Natural killer cell (primary cell): ENCODE results near the gene CHID1. TPM values are rescaled to one million over a fixed set of nuclear protein-coding genes. Genes with fewer than 3 reads are reported as not detected.

Experiments
- ATAC-seq, 3 donors: fragments of 150-1000 bp in 2 of 3; fragments of 200-7000 bp in 1 of 3; cut with Tn5 transposase; 1 replicate in 1 of 3; 2 replicates in 2 of 3; pipeline ENCODE4 v1.10.0; 2021; ENCODE audit warnings: mild to moderate bottlenecking in 2 of 3, moderate library complexity in 2 of 3
- DNase-seq, 2 donors: peaks; one replicate each; pipeline versions ENCODE4 v3.0.0 to v3.0.0-alpha.2; 2013 to 2021; ENCODE audit warnings: mixed read lengths in 1 of 2
- H3K27ac ChIP-seq: one replicate; pipeline ENCODE4 v1.5.1; 2013; ENCODE audit warnings: mild to moderate bottlenecking, low read length
- H3K27me3 ChIP-seq: one replicate; pipeline ENCODE4 v1.6.1; 2013; ENCODE audit warnings: low read length; ENCODE audit not compliant: control insufficient read depth, insufficient read depth
- H3K36me3 ChIP-seq: one replicate; pipeline ENCODE4 v1.6.1; 2013; ENCODE audit warnings: low read length; ENCODE audit not compliant: control insufficient read depth, insufficient read depth
- H3K4me1 ChIP-seq: one replicate; pipeline ENCODE4 v1.6.1; 2013; ENCODE audit warnings: low read length; ENCODE audit not compliant: control insufficient read depth, insufficient read depth
- H3K4me3 ChIP-seq: one replicate; pipeline ENCODE4 v1.5.1; 2013; ENCODE audit warnings: low read length
- H3K9me3 ChIP-seq: one replicate; pipeline ENCODE4 v1.6.1; 2013; ENCODE audit warnings: low read length; ENCODE audit not compliant: control insufficient read depth, insufficient read depth
- H3K27ac Mint-ChIP-seq, 2 donors: one replicate each; pipeline ENCODE4 v1.8.0; 2022; ENCODE audit warnings: mild to moderate bottlenecking in 2 of 2, mixed read lengths in 2 of 2, moderate library complexity in 1 of 2
- H3K27me3 Mint-ChIP-seq, 2 donors: one replicate each; pipeline ENCODE4 v1.8.0; 2022; ENCODE audit warnings: low read depth in 2 of 2, mixed read lengths in 2 of 2
- H3K36me3 Mint-ChIP-seq: one replicate; pipeline ENCODE4 v1.8.0; 2022; ENCODE audit warnings: mixed read lengths
- H3K4me1 Mint-ChIP-seq, 2 donors: one replicate each; pipeline ENCODE4 v1.8.0; 2022; ENCODE audit warnings: mixed read lengths in 2 of 2
- H3K4me3 Mint-ChIP-seq: one replicate; pipeline ENCODE4 v1.8.0; 2022; ENCODE audit warnings: mild to moderate bottlenecking, moderate library complexity, mixed read lengths
- H3K9me3 Mint-ChIP-seq, 2 donors: one replicate each; pipeline ENCODE4 v1.8.0; 2022; ENCODE audit warnings: mixed read lengths in 2 of 2
- CTCF ChIP-seq: fragments of 200-600 bp; IDR thresholded peaks from one replicate; pipeline ENCODE4 v1.8.0; 2022; ENCODE audit warnings: antibody characterized with exemption
- WGBS: methylation state at CpG from one replicate; pipeline ENCODE4 v1.1.7; 2013; ENCODE audit warnings: missing lambda C conversion rate; ENCODE audit not compliant: insufficient coverage; 5-methylcytosine and 5-hydroxymethylcytosine counted together
- intact Hi-C: fragments of 100-400 bp; cut with micrococcal nuclease; formaldehyde crosslinking; loops from one replicate; pipeline ENCODE4 v1.14.2; 2022
- total RNA-seq, 4 donors: library from RNA; stranded (reverse); fragments of 120-200 nt in 1 of 4; gene quantifications; one replicate each; pipeline versions ENCODE4 v1.2.3 to v1.2.4, GENCODE V29; 2013 to 2022

The CHID1 gene
- total RNA-seq, 3 donors from 2014 or later (not counting 1 experiment from before 2014, with no cell fraction given): 32.6 to 40.3 (median 33.2) TPM

DNA sequence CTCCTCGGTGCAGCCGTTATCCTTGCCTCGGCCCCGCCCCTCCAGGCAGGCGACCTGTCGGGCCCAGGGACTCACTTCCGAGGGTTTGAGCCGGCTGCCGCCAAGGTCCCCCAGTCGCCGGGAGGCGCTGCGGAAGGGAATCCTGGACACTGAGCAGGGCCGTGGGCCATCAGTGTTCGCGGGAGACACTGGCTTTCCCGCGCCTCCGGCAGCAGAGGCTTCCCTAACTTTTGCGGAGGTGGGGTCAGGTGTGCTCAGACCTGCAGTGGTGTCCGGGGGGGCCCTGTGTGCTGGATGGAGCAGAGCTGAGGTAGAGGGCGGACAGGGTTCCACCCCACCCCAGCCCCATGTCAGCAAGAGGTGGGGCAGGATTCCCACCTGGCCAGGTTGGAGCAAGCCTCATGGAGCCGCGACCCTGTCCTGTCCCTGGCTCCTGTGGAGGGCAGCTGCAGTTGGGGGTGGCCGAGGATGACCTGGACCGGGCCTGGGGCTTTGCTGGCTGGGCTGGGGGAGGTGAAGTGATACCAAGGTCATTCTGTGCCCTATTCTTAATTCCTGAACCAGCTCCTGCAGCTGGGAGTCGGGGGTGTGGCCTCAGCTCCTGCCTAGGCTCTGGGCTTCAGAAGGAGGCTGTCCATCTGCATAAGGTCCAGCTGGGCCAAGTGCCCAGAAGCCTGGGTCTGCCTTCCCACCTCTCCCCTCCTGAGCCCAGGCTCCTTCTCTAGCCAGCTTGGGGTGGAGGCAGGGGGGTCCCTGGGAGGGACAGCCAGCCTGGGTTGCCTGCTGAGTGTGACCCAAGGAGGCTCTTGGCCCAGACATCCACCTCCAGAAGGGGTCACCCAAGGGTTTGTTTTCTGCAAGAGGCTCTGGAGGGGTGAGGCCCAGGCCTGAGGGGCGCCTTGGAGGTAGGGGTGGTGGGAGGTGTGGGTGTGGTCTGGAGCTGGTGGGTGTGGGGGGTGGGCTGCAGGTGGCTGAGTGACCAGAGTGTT is 59.5 kb downstream of the CHID1 start:
- H3K27me3 ChIP-seq: peaks cover 6% of the 10 kb centered on the region
- H3K36me3 Mint-ChIP-seq: no peaks in the 10 kb centered on the region
- H3K4me1 Mint-ChIP-seq: peaks cover 0 to 12% of the 10 kb centered on the region in 2 donors
- DNase-seq (peak in 1 of 2 donors; percentile 33), ATAC-seq (no peak)
- H3K36me3 ChIP-seq: no peaks in the 10 kb centered on the region
- peaks cover 20% of the 10 kb centered on the region for H3K4me1 ChIP-seq
- H3K4me3 ChIP-seq: no peak overlapping the region
- no peak overlapping the region for H3K27ac Mint-ChIP-seq
- intact Hi-C loops: no loop called here
- H3K9me3 Mint-ChIP-seq: no peaks in the 10 kb centered on the region
- no peaks in the 10 kb centered on the region for H3K27me3 Mint-ChIP-seq
- H3K9me3 ChIP-seq: no peaks in the 10 kb centered on the region
- 92% methylated on average over 28 of the region's 28 CpGs for WGBS
- no peak overlapping the region for H3K27ac ChIP-seq
- TF ChIP-seq CTCF: no peak
- no peak overlapping the region for H3K4me3 Mint-ChIP-seq

DNA sequence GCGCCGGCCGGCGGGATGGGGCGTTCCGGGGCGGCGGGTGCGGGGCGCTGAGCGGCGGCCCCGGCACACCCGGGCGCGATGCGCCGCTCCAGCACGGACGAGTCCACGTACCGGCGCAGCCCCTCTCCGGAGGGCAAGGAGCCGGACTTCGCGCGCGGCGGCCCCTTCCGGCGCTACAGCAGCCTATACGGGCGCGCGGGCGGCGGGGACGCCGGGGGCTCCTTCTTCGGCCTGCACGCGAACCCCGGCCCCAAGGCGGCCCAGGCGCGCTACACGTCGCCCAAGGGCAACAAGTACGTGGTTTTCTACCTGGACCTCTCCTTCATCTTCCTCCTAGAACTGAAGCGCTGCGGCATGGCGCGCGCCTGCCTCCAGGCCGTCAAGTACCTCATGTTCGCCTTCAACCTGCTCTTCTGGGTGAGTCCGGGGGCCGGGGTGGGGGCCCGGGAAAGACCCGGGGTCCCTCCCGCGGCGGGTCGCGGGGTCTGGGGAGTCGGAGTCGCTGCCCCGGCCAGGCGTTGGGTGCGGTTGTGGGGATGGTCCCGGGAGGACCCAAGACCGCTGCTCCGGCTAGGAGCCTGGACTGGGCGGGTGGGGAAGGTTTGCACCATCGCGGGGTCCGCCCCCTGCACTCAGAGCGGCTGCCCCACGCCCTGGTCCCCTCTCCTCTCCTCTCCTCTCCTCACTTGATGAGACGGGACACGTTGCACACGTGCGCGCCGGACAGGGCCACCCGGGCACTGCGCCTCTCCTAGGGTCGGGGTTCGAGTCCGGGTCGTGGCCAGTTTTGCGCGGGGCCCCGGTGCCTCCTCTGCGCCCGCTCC is 60.4 kb downstream of the CHID1 start:
- DNase-seq: no peak
- Histone ChIP-seq H3K27me3 (peaks cover 6% of the 10 kb centered on the region), H3K4me3 (no peak overlapping the region), H3K4me1 (peaks cover 19% of the 10 kb centered on the region), H3K27ac (no peak overlapping the region), H3K36me3 (no peaks in the 10 kb centered on the region), H3K9me3 (no peaks in the 10 kb centered on the region)
- H3K4me1 Mint-ChIP-seq: peaks cover 0 to 15% of the 10 kb centered on the region in 2 donors
- H3K27me3 Mint-ChIP-seq: no peaks in the 10 kb centered on the region
- TF ChIP-seq CTCF: no peak
- intact Hi-C loops: loop anchor here (10.0 kb wide), 1 partner anchor 65 kb away; the partner anchor contains the start of gene CHID1
- H3K4me3 Mint-ChIP-seq: peak overlapping the region; percentile 58
- ATAC-seq: peak in 1 of 3 donors; percentile 11
- H3K27ac Mint-ChIP-seq: no peak overlapping the region
- 47% methylated on average over 97 of the region's 97 CpGs for WGBS
- H3K9me3 Mint-ChIP-seq: no peaks in the 10 kb centered on the region
- no peaks in the 10 kb centered on the region for H3K36me3 Mint-ChIP-seq

GRCh38 chr11:849104-849824 is 61.3 kb downstream of the CHID1 start:
- peaks cover 6% of the 10 kb centered on the region for H3K27me3 ChIP-seq
- peaks cover 28% of the 10 kb centered on the region for H3K4me1 ChIP-seq
- Mint-ChIP-seq H3K4me1 (peaks cover 0 to 21% of the 10 kb centered on the region in 2 donors), H3K27ac (no peak overlapping the region), H3K9me3 (no peaks in the 10 kb centered on the region), H3K4me3 (peak overlapping the region; percentile 78), H3K27me3 (no peaks in the 10 kb centered on the region), H3K36me3 (no peaks in the 10 kb centered on the region)
- DNase-seq (peak in 1 of 2 donors; percentile 56), ATAC-seq (peak in 2 of 3 donors; percentile 40 to 49)
- no peaks in the 10 kb centered on the region for H3K36me3 ChIP-seq
- TF ChIP-seq CTCF: no peak
- peak overlapping the region; percentile 13 for H3K4me3 ChIP-seq
- H3K9me3 ChIP-seq: no peaks in the 10 kb centered on the region
- no peak overlapping the region for H3K27ac ChIP-seq
- intact Hi-C loops: loop anchor here (10.0 kb wide), 1 partner anchor 66 kb away; the partner anchor contains the start of gene CHID1
- WGBS: 4% methylated on average over 71 of the region's 71 CpGs
